ENCODE results near the gene FERMT2.
"Not testable (repeated sequence)": the region's sequence is repeated elsewhere in the genome, so short reads cannot be mapped to it uniquely, and the experiment has no call there.

Gene FERMT2

DNA sequence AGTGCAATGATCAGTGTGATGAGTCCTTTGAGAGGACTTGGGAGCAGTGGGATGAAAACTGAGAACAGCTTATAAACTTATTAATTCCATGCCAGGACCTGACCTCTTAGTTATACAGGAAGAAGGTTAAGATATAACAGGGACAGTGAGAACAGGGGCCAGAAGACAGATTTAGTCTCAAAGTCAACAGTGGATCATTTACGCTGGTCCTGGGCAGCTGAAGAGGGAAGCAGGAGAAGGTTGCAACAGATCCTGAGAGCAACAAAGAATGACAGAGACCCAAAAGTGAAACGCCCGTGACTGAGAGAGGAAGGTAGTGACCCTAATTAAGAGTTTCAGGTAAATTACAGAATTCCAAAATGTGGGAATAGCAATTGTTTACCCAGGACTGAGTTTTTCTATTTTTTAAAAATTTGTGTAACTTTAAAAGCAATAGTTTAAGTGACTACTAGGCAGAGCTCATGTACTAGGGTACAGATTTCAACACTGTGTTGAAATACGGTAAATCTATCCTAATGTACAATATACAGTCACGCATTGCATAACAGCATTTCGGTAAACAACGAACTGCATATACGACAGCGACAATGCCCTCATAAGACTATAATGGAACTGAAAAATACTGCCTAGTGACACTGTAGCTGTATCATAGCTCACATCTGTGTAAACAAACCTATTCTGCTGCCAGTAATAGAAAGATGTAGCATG, 81.8 kb downstream of the FERMT2 start:
- DNase-seq (ENCODE audit: low read depth in 2 of 2, low spot score in 1 of 2), result no peak

DNA sequence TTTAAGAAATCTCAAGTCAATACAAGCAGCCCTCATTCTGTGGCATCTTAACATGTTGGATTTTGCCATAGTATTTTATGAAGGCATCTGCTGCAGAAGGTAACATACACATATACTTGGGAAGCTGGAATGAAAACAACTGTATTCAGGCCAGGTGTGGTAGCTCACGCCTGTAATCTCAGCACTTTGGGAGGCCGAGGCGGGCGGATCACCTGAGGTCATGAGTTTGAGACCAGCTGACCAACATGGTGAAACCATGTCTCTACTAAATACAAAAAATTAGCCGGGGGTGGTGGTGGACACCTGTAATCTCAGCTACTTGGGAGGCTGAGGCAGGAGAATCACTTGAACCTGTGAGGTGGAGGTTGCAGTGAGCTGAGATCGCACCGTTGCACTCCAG, 86.0 kb downstream of the FERMT2 start:
- not testable (repeated sequence) for DNase-seq (ENCODE audit: low read depth in 2 of 2, low spot score in 1 of 2)

DNA sequence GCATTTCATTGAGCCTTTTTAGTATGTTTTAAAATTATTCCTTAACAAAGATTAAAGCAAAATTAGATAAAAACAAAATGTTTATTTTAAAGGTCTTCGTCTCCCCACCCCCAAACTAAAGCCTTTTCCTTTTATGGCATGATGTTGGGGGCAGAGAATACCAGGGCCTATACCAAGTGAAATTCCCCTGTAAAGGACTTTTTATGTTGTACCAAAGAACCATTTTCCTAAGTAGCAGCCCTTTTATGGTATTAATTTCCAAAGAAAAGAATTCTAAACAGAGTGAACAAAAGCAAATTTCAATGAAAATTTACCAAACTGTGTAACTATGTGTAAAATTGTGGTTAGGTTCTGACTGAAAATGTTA, 87.5 kb downstream of the FERMT2 start:
- no peak for DNase-seq (ENCODE audit: low read depth in 2 of 2, low spot score in 1 of 2)

DNA sequence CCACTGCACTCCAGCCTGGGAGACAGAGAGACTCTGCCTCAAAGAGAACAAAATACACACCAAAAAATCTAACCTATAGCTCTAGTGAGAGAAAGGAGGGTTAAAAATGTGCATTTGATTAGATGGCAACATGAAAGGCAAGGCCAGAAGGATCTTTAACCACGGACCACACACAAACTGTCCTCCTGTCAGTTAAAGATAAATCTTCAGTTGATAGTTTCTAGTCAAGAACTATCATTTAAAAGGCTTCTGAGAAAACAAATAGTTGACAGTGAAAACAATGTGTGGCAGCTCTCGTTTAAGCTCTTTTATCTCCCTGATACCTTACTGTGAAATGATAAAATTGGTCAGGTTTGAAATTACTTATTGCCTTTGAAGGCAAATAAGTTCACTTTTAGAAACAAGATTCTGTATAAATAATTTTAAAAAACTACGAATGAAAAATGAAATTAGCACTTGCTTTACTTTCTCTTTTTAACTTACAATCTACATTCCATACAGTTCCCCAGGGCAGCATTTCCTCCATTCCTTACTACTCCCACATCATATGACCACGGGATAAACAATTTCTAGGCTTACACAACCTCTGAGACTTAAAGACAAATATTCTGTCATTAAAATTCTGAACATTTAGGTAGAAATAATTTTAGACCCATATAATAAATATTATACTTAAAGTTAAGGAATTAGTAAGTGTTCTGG, 88.1 kb downstream of the FERMT2 start:
- no peak for DNase-seq (ENCODE audit: low read depth in 2 of 2, low spot score in 1 of 2)

DNA sequence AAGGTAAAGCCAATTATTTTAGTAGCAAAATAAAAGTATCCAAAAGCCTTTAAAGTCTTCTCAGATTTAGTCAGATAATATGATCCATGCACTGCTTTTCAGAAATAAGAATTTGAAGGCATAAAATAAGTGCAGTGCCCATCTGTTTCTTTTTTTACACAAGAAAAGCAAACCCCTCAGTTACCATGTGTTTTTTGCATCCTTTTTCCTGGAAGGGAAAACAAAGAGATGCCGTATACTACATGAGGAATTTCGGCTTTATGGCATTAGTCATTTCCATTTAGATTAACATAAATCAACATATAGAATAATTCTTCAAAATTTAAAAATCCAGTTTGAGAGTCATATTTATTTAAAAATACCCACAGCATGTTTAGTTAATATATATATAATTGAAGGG, 89.4 kb downstream of the FERMT2 start:
- no peak for DNase-seq (ENCODE audit: low read depth in 2 of 2, low spot score in 1 of 2)

DNA sequence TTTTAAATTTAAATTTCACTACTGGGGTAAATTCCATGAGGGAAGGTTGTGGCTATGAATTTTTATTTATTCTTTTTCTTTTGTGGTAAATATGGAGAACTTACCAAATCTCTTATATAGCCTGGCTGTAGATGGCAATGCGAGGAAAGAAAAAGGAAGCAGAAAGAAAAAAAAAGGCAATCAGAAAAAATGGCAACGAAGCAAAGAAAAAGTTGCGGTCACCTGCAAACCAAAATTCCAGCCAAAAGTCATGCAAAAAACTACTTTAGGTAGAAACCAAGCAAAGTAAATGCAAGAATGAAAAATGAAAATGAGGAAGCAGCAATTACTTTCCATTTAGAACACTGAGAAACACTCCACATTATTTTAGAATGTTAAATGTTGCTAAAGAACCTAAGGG, 89.9 kb downstream of the FERMT2 start:
- DNase-seq (ENCODE audit: low read depth in 2 of 2, low spot score in 1 of 2), result no peak

DNA sequence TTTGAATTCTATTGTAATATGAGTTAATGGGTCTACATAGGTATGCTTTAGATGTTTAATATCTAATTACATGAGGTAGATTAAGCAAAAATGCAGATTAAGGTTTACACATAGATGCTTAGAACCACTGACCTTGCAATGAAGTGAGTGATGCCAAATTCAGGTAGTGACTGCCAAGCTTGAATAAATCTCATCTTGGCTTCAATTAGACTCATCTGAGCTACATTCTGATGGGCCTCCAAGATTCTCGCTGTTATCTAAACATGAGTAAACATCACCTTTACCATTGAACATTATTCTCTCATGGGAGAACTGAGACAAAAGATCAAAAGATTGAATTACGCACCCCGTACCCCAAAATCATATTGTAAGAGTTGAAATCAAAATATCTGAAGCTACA, 90.6 kb downstream of the FERMT2 start:
- no peak for DNase-seq (ENCODE audit: low read depth in 2 of 2, low spot score in 1 of 2)

DNA sequence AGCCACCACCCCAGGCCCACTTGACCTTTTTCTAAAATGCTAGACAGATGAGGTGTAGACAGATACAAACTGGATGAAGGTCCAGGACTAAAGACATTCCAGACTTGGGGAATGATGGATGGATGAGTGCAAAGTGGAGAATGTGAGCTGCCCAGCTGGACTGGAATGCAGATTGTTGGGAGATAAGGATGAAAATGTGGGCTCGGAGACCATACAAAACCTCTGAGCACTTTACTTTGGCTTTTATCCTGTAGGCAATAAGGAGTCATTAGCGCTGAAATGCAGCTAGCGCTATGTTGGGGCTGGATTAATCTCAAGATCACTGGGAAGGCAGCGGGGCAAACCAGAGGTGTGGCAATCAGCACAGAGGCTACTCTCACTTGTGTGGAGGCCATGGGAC, 94.7 kb downstream of the FERMT2 start:
- no peak for DNase-seq (ENCODE audit: low read depth in 2 of 2, low spot score in 1 of 2)

DNA sequence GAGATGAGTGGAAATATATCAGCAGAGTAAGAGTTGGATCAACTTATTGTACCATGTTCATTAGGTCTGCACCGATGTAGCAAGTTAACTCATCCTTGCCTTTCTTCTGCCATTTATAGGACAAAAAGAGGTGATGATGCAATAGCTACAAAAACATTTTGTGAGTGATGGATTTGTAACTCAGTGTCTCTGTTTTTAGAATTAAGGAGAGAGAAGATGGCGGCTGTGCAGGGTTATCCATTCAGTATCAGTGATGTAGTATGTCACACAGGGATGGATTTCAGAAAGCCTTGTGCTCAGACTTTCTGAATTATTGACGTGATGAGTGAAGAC, 97.4 kb downstream of the FERMT2 start:
- no peak for DNase-seq (ENCODE audit: low read depth in 2 of 2, low spot score in 1 of 2)

DNA sequence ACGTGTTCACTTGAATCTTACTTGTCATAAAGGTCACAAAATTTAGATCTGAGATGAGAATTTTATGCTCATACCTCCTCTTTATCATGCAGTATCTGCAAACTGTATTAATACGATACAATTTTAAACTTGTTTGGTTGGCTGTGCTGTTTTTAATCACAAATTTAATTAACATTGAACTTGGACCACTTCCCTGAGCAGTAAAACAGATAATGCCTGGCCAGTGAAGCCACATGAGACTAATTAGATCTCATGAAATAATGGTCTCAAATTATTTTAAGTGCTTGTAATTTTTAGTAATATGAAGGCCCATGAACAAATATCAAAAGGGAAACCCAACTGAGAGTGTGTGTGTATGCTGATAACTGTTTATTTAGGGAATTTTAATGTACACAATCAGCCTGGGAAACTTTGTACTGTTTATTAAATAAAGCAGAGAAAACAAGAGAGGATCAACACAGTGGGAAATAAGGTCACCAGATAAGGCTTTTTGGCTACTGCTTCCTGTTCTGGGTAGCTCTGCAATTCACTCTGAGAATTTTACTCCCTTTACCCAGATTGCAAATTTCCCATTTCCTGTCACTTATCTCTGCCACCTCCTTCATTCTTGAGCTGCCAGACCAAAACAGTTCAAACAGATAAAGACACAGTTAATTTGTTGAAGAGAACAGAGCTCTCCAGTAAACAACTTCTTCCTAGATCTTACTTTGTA, 97.9 kb downstream of the FERMT2 start:
- no peak for DNase-seq (ENCODE audit: low read depth in 2 of 2, low spot score in 1 of 2)

DNA sequence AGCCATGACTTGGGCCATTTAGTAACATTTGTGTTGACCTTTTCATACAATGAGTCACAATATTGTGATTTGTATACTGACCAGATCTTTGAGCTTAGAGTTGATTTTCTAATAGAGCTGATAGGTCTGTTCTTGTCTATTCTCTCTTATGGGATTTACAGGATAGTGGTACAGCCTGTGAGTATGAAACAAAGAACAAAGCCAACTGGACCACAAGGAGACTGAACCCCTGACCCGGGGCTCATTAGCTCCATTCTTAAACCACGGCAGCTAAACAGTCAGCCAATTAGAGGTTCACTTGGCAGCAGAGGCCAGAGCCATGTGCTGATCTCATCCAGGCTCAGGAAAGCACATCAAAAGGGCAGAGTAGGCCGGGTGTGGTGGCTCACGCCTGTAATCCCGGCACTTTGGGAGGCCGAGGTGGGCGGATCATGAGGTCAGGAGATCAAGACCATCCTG, 100.4 kb downstream of the FERMT2 start:
- DNase-seq (ENCODE audit: low read depth in 2 of 2, low spot score in 1 of 2), result no peak

DNA sequence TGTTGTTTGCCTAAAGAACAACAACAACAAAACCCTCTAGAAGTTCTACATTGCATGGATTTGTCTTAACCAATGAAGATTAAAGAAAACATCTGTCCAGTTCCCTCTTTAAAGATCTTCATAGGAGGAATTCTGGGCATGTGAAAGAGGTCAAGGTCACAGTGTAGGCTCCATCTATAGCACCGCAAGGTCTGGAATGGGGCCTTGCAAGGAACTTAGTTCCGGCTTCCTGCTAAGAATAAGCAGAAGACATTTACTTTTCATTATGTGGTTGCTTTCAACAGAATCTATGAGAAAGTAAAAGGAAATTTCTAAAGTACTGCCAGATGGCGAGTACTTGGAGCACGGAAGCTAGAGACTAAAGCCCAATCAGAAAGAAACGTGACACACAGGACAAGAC, 102.2 kb downstream of the FERMT2 start:
- DNase-seq (ENCODE audit: low read depth in 2 of 2, low spot score in 1 of 2), result no peak

DNA sequence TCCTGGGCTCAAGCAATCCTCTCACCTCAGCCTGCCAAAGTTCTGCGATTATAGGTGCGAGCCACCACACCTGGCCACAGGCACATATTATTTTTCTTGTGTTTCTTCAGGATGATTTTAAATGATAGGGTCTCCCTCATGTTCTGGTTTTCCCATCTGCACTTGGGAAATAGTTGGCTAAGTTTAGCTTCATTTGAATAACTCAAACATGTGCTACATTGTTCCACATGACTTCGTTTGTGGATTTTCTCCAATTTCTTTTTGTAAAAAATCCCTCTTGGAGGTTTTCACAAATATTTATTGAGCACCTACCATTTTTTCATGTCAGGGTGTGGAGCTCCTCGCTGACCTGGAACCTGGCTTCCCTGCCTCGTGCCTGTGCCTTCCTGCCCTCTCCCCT, 104.3 kb downstream of the FERMT2 start:
- no peak for DNase-seq (ENCODE audit: low read depth in 2 of 2, low spot score in 1 of 2)

DNA sequence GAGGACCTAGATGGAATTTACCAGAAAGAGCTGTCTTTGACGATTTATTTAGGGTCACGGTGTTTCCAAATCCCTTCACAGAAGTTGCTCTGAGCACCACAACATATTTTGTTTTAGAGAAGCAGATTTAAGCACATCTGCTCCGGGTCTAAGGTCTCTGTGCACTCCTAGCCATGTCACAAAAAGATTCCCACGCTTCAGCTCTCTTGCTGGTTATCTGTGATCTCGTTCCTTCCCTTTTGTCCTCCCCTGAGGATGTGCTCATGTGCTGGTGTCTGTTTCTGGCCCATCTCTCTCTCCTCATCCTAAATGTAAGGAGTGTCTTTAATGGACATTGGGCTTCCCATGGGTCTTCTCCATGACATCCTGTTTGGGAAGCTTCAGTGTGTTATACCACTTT, 105.8 kb downstream of the FERMT2 start:
- DNase-seq (ENCODE audit: low read depth in 2 of 2, low spot score in 1 of 2), result no peak

DNA sequence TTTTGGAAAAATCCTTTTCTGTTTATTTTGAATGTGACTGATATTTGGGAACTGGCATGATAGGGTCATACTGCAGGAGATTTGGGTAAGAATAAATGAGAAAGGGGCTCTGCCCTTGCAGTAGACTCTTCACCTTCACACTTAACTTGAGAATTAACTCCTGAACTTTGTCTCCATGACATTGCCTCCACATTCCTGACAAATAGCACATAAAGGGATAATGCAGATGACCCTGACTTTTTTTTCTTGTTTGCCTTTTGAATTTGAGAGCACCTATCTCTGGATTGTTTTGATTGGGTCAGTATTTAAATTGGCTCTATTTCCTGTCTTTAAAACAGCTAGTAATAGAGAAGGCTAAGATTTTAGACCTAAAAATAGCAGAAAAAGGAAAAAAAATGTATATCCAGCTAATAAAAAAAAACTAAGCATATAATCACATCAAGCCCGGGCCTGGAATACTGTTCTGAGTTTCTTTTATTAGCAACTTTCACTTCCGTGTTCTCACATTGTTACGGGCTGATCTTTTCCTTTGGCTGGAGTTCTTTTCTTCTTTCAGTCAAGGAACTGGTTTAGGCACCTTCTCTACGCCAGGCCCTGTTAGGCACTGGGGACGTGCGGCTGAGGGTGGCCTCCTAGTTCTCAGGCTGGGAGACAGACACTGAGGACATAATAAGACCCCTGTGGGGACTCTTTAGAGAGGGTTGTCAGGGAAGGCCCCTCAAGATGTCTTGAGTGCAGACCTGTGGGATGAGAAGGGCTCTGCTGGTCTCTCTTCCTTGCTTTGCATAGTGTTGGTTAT, 106.4 kb downstream of the FERMT2 start:
- no peak for DNase-seq (ENCODE audit: low read depth in 2 of 2, low spot score in 1 of 2)

DNA sequence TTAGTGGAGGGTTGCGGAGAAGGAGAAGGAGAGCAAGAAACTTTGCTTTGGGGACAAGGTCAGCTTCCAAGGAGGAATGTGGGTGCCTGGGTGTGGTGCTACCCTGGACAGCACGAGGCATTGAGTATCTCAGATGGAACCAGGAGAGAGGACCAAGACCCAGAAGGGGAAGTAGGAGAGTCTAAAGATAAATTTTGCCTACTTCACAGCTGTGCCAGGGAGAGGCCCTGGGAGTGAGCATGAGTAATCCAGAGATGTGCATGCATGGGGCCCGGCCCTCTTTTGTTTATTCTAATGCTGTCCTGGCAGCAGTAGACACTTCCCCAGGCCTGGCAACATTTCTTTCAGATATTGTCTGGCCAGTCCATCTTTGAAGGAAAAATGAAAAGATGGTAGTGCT, 110.0 kb downstream of the FERMT2 start:
- DNase-seq (ENCODE audit: low read depth in 2 of 2, low spot score in 1 of 2), result no peak

DNA sequence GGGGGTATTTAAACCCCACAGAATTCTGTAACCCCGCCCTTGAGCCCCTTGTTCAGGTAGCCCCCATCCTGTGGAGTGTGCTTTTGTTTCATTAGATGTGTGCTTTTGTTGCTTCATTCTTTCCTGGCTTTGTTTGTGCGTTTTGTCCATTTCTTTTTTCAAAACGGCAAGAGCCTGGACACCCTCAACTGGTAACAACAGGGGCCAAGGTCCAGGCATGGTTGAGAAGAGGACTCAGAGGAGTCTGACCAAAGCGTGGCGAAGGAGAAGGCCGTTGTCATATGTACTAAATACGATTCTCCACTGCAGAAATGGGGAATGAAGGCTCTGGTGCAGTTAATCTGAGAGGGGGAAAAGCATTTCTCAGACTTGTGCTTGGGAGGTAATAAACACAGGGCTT, 113.4 kb downstream of the FERMT2 start:
- no peak for DNase-seq (ENCODE audit: low read depth in 2 of 2, low spot score in 1 of 2)

DNA sequence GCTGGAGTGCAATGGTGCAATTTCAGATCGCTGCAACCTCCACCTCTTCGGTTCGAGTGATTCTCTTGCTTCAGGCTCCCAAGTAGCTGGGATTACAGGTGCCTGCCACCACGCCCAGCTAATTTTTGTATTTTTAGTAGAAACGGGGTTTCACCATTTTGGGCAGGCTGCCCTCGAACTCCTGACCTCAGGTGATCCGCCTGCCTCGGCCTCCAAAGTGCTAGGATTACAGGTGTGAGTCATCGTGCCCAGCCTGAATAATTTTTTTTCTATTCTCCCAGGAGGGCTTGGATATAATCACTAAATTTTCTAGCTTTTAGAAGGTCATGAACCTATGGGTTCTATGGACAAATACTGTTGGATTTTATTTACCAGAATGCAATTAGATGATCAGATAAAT, 114.8 kb downstream of the FERMT2 start:
- DNase-seq (ENCODE audit: low read depth in 2 of 2, low spot score in 1 of 2), result no peak

DNA sequence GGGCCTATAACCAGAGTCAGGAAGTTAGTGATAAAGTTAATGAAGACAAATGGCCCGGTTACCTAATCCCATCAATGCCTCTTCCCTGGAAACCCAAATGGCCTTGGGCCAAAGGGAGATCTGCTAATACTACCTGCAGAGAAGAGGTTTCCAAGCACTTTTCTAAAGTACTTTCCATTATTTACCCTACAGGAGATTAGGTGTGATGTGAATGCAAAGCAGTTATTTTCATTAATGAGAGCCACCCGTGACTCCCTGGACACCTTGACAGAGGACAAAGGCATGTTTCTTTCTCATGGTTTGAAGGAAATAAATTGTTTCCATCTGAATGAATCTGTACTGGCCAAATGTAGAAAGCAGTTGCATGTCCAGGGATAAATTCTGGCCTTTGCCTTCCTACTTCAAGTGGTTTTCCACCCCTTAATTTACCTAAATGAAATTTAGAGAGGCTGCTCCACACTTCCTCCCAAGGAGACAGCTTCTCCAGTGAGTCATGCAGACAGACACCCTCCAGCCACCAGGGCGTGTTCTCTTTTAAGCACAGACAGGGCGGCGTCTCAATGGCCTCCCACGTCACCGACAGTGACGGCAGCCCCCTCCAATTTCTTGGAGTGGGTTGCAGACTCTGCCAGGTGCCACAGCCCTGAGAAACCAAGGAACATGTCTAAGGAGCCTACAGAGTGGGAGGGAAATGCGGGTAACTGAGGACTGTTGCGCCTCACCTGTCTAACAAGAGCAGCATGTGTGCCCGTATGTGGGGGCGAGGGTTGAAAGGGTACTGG, 115.5 kb downstream of the FERMT2 start:
- no peak for DNase-seq (ENCODE audit: low read depth in 2 of 2, low spot score in 1 of 2)

DNA sequence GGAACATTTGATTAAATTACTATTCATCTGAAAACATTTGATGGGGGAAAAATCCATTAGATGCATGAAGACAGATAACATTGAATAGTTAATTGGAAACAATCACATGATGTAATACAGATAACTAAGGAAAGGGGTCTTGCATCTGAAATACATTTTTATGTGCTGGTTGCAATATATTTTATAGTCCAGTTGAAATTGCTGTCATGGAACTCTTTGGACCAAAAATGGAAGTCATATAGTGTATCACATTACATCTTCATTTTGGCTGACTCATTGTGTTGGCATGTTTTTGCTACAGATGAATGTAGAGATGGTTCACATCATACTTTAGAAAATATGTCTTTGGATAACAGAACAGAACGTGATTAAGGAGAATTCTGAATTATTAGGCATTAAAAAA, 116.4 kb downstream of the FERMT2 start:
- DNase-seq (ENCODE audit: low read depth in 2 of 2, low spot score in 1 of 2), result no peak

DNA sequence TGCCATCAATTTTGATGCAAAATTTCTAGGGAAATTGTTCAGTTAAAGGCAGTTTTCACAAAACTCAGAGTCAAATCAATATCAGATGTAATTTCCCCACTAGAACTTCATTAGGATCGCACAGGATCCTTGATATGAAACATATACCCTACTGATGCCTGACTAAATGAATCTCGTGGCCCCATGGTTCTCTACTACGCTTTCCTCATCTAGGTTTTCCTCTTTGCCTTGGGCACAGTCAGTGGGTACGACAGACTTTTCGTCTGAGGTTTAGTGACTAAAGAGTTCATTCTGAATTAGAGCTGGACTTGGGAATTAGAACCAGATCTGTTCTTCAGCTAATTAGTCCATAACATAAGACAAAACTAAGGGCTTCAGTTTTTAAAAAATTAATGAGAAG, 117.0 kb downstream of the FERMT2 start:
- DNase-seq (ENCODE audit: low read depth in 2 of 2, low spot score in 1 of 2), result no peak
